Stimulated activated CD4-positive, alpha-beta T cell treated with anti-CD3 and anti-CD28 coated beads, Interleukin-1b, Interleukin-23, amount 100 ng/mL, for 48 hours (primary cell): ENCODE measurements around the gene SEC24B.
A peak's percentile ranks its signal among the peaks of the same experiment; 100 is the strongest.

Source experiments
- DNase-seq: peaks from one replicate; pipeline ENCODE4 v3.0.0-alpha.2; 2020

SEC24B gene

GRCh38 chr4:109433205-109434006 lies at the start of gene SEC24B:
Gene SEC24B, plus strand, starts transcription at chr4:109433815. Its CDS starts 55 bp downstream, at chr4:109433870.
- peak; percentile 88 for DNase-seq

- DNase-seq: no peak
Observed at GRCh38 chr4:109383823-109384222, 49.8 kb upstream of the SEC24B start.

GRCh38 chr4:109385260-109385659 lies 48.4 kb upstream of the SEC24B start:
- DNase-seq: no peak

GRCh38 chr4:109389369-109390114 lies 44.1 kb upstream of the SEC24B start:
- DNase-seq: no peak

- DNase-seq: no peak
Observed at GRCh38 chr4:109390115-109390768, 43.4 kb upstream of the SEC24B start.

- DNase-seq: no peak
Observed at GRCh38 chr4:109395694-109396093, 37.9 kb upstream of the SEC24B start.

GRCh38 chr4:109398928-109399327 lies 34.7 kb upstream of the SEC24B start:
- DNase-seq: no peak

GRCh38 chr4:109406337-109406931 lies 27.2 kb upstream of the SEC24B start:
- no peak for DNase-seq

GRCh38 chr4:109407027-109407737 lies 26.4 kb upstream of the SEC24B start:
- DNase-seq: no peak

GRCh38 chr4:109408711-109409110 lies 24.9 kb upstream of the SEC24B start:
- DNase-seq: no peak

GRCh38 chr4:109410226-109410625 lies 23.4 kb upstream of the SEC24B start:
- DNase-seq: no peak

- DNase-seq: no peak
Observed at GRCh38 chr4:109410776-109411175, 22.8 kb upstream of the SEC24B start.

GRCh38 chr4:109411964-109412363 lies 21.7 kb upstream of the SEC24B start:
- DNase-seq: no peak

- DNase-seq: no peak
Observed at GRCh38 chr4:109412776-109413175, 20.8 kb upstream of the SEC24B start.

- no peak for DNase-seq
Observed at GRCh38 chr4:109414938-109415337, 18.7 kb upstream of the SEC24B start.

GRCh38 chr4:109418588-109418987 lies 15.0 kb upstream of the SEC24B start:
- no peak for DNase-seq

- no peak for DNase-seq
Observed at GRCh38 chr4:109419679-109420078, 13.9 kb upstream of the SEC24B start.

GRCh38 chr4:109424093-109424841 lies 9.3 kb upstream of the SEC24B start:
- no peak for DNase-seq

- no peak for DNase-seq
Observed at GRCh38 chr4:109425405-109425804, 8.2 kb upstream of the SEC24B start.

GRCh38 chr4:109429545-109429944 lies 4.1 kb upstream of the SEC24B start:
- DNase-seq: no peak

GRCh38 chr4:109432203-109432602 lies 1.4 kb upstream of the SEC24B start:
- no peak for DNase-seq

GRCh38 chr4:109432696-109433095 lies 919 bp upstream of the SEC24B start:
- DNase-seq: no peak
